Upper lobe of right lung (tissue), 1 donor: ENCODE data around the gene RPS19BP1. TPM values are rescaled to one million over a fixed set of nuclear protein-coding genes. Genes with fewer than 3 reads are reported as not detected.
"Not testable (repeated sequence)": the region's sequence is repeated elsewhere in the genome, so short reads cannot be mapped to it uniquely, and the experiment has no call there.

Experiments used
- ATAC-seq: fragments of 200-7000 bp; cut with Tn5 transposase; one replicate; pipeline ENCODE4 v1.9.1; 2020; ENCODE audit warnings: mild to moderate bottlenecking, moderate library complexity
- DNase-seq: peaks from one replicate; pipeline ENCODE4 v3.0.0-alpha.2; 2020
- H3K27ac ChIP-seq: fragments of 200-600 bp; one replicate; pipeline ENCODE4 v1.8.0; 2022
- H3K27me3 ChIP-seq: fragments of 200-600 bp; one replicate; pipeline ENCODE4 v1.8.0; 2022; ENCODE audit warnings: mild to moderate bottlenecking
- H3K36me3 ChIP-seq: fragments of 200-600 bp; one replicate; pipeline ENCODE4 v1.8.0; 2022
- H3K4me1 ChIP-seq: fragments of 200-600 bp; one replicate; pipeline ENCODE4 v1.8.0; 2022
- H3K4me3 ChIP-seq: fragments of 200-600 bp; one replicate; pipeline ENCODE4 v1.8.0; 2022; ENCODE audit warnings: mild to moderate bottlenecking
- H3K9me3 ChIP-seq: fragments of 200-600 bp; one replicate; pipeline ENCODE4 v1.8.0; 2022
- CTCF ChIP-seq: fragments of 200-600 bp; IDR thresholded peaks from one replicate; pipeline ENCODE4 v1.8.0; 2022; ENCODE audit warnings: antibody characterized with exemption
- intact Hi-C: fragments of 100-400 bp; cut with DNase I; formaldehyde crosslinking; loops from one replicate; pipeline ENCODE4 v1.11.0; 2022
- total RNA-seq: library from RNA; stranded (reverse); fragmentation: NEBNext Ultra II Directional; extraction: Animal tissue kit (Norgen Biotek cat#: 25700); gene quantifications from one replicate; pipeline ENCODE4 v1.2.1, GENCODE V29; 2021
- donor health status: DM: no; HTN: yes; CAD: no; lungs with severe emphysema.

RPS19BP1 gene
- total RNA-seq, 1 donor from 2014 or later = 72.5 TPM

- DNase-seq (no peak), ATAC-seq (no peak)
- Histone ChIP-seq H3K27me3 (no peaks in the 10 kb centered on the region), H3K4me3 (no peak overlapping the region), H3K36me3 (peaks cover 93% of the 10 kb centered on the region), H3K4me1 (no peaks in the 10 kb centered on the region), H3K27ac (no peak overlapping the region), H3K9me3 (no peaks in the 10 kb centered on the region)
- no peak for TF ChIP-seq CTCF
- intact Hi-C loops = no loop called here
Measured at GRCh38 chr22:39510529-39511149, 21.9 kb downstream of the RPS19BP1 start.

GRCh38 chr22:39508393-39508792 is 24.2 kb downstream of the RPS19BP1 start:
- ATAC-seq (no peak), DNase-seq (no peak)
- Histone ChIP-seq H3K4me1 (peaks cover 12% of the 10 kb centered on the region), H3K36me3 (peaks cover 92% of the 10 kb centered on the region), H3K4me3 (no peak overlapping the region), H3K27ac (no peak overlapping the region), H3K27me3 (no peaks in the 10 kb centered on the region), H3K9me3 (no peaks in the 10 kb centered on the region)
- intact Hi-C loops = no loop called here
- no peak for TF ChIP-seq CTCF

GRCh38 chr22:39507021-39507420 is 25.5 kb downstream of the RPS19BP1 start:
- H3K27ac ChIP-seq, ATAC-seq, H3K9me3 ChIP-seq, intact Hi-C loops, DNase-seq, H3K4me3 ChIP-seq, H3K27me3 ChIP-seq: not testable (repeated sequence)
- H3K36me3 ChIP-seq = peaks cover 78% of the 10 kb centered on the region
- peaks cover 18% of the 10 kb centered on the region for H3K4me1 ChIP-seq

DNA sequence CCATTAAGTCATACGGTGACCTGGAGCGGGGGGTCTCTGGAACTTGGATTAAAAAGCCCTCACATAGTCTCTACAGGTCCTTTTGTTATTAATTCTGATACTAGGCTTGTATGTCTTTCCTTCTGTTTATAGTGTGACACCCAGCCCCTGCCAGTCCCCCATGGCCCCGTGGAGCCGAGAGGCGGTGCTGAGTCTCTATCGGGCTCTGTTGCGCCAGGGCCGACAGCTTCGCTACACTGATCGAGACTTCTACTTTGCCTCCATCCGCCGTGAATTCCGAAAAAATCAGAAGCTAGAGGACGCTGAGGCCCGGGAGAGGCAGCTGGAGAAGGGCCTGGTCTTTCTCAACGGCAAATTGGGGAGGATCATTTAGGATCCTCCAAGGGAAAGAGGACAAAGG is 28.5 kb downstream of the RPS19BP1 start:
- intact Hi-C loops = no loop called here
- TF ChIP-seq CTCF = no peak
- peaks cover 31% of the 10 kb centered on the region for H3K4me1 ChIP-seq
- no peak overlapping the region for H3K4me3 ChIP-seq
- H3K9me3 ChIP-seq = no peaks in the 10 kb centered on the region
- DNase-seq (no peak), ATAC-seq (no peak)
- H3K27ac ChIP-seq = no peak overlapping the region
- H3K27me3 ChIP-seq = no peaks in the 10 kb centered on the region
- H3K36me3 ChIP-seq = peaks cover 51% of the 10 kb centered on the region

GRCh38 chr22:39503630-39504029 is 28.9 kb downstream of the RPS19BP1 start:
- Histone ChIP-seq H3K27me3 (no peaks in the 10 kb centered on the region), H3K36me3 (peaks cover 47% of the 10 kb centered on the region), H3K9me3 (no peaks in the 10 kb centered on the region), H3K27ac (peak overlapping the region; percentile 85), H3K4me3 (peak overlapping the region; percentile 98), H3K4me1 (peaks cover 31% of the 10 kb centered on the region)
- ATAC-seq (no peak), DNase-seq (no peak)
- TF ChIP-seq CTCF = no peak
- intact Hi-C loops = no loop called here

DNA sequence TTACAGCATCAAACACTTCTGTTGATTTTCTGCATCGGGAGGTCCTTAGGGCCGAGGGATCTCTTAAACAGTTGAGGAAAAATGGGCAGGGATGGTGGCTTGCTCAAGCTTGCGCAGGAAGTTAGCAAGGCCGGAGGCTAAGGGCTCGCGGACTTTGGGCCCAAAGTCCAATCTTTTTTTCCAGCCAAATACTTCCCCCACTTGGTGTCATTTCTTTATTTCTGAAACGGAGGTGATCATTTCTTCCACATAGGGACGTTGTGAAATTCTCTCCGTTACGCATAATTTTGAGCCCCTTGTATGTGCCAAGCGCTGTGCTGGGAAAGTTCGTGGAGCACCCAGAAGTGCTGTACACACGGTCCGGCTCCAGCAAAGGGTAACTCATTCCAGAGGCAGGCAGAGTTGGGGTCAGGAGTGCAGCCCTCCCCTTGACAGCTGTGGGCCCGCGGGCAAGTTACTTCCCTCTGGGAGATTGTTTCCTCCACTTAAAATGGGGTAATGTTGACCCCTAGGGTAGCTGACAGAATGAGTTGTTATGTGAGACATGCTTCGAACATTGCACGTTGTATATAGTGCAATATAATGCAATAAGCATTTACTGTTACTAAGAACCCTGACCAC is 29.6 kb downstream of the RPS19BP1 start:
- DNase-seq = no peak
- peak overlapping the region; percentile 85 for H3K27ac ChIP-seq
- peak overlapping the region; percentile 98 for H3K4me3 ChIP-seq
- peaks cover 40% of the 10 kb centered on the region for H3K36me3 ChIP-seq
- TF ChIP-seq CTCF = no peak
- H3K4me1 ChIP-seq = peaks cover 31% of the 10 kb centered on the region
- intact Hi-C loops = no loop called here
- no peaks in the 10 kb centered on the region for H3K27me3 ChIP-seq
- no peak for ATAC-seq
- no peaks in the 10 kb centered on the region for H3K9me3 ChIP-seq
